Colonic mucosa (tissue), 4 donors: ENCODE data around the gene OPRM1. TPM values are rescaled to one million over a fixed set of nuclear protein-coding genes. Genes with fewer than 3 reads are reported as not detected.
"Not testable (repeated sequence)": the region's sequence is repeated elsewhere in the genome, so short reads cannot be mapped to it uniquely, and the experiment has no call there.

Experiments used
- DNase-seq: peaks from one replicate; pipeline ENCODE4 v3.0.0-alpha.2; 2020
- H3K27ac ChIP-seq: fragments of 200-600 bp; one replicate; pipeline ENCODE4 v1.8.0; 2021
- H3K27me3 ChIP-seq: fragments of 200-600 bp; one replicate; pipeline ENCODE4 v1.8.0; 2021
- H3K36me3 ChIP-seq: fragments of 200-600 bp; one replicate; pipeline ENCODE4 v1.8.0; 2021
- H3K4me1 ChIP-seq: fragments of 200-600 bp; one replicate; pipeline ENCODE4 v1.8.0; 2021; ENCODE audit warnings: mild to moderate bottlenecking
- H3K4me3 ChIP-seq: fragments of 200-600 bp; one replicate; pipeline ENCODE4 v1.8.0; 2021
- H3K9ac ChIP-seq, 2 donors: one replicate each; pipeline ENCODE4 v1.7.0; 2013; ENCODE audit warnings: control low read depth in 2 of 2, low read depth in 2 of 2, low read length in 2 of 2
- H3K9me3 ChIP-seq: fragments of 200-600 bp; one replicate; pipeline ENCODE4 v1.8.0; 2021
- CTCF ChIP-seq: fragments of 200-600 bp; IDR thresholded peaks from one replicate; pipeline ENCODE4 v1.8.0; 2022; ENCODE audit warnings: antibody characterized with exemption, mild to moderate bottlenecking
- intact Hi-C: fragments of 100-400 bp; cut with DNase I; formaldehyde crosslinking; loops from one replicate; pipeline ENCODE4 v1.14.1; 2022
- total RNA-seq, 2 donors: library from RNA; stranded (reverse); fragmentation: NEBNext Ultra II Directional in 1 of 2; extraction: Animal tissue kit (Norgen Biotek cat#: 25700) in 1 of 2; gene quantifications; one replicate each; pipeline ENCODE4 v1.2.1, GENCODE V29; 2021
- donor health status: healthy.
- donor health status: DM: no; HTN: no; CAD: no.
- donor health status: DM: no; HTN: no; CAD: no.

Gene OPRM1
- total RNA-seq, 2 donors from 2014 or later, result not detected

GRCh38 chr6:154071711-154072110, 32.7 kb downstream of the OPRM1 start:
- Histone ChIP-seq H3K27ac (no peak overlapping the region), H3K4me3 (no peak overlapping the region), H3K27me3 (no peaks in the 10 kb centered on the region), H3K4me1 (no peaks in the 10 kb centered on the region), H3K9ac (no peak overlapping the region), H3K9me3 (no peaks in the 10 kb centered on the region), H3K36me3 (no peaks in the 10 kb centered on the region)
- intact Hi-C loops, result no loop called here
- no peak for TF ChIP-seq CTCF
- DNase-seq, result no peak

DNA sequence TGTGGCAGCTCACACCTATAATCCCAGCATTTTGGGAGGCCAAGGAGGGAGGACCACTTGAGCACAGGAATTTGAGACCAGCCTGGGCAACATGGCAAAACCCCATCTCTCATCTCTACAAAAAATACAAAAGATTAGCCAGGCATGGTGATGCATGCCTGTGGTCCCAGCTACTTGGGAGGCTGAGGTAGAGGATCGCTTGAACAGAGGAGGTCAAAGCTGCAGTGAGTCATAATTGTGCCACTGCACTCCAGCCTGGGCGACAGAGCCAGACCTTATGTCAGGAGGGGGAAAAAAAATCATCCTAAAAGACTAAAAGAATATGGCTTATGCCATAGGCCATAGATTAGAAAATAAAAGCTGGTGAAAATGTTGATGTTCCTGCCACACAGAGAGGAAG, 39.6 kb downstream of the OPRM1 start:
- H3K9ac ChIP-seq, H3K9me3 ChIP-seq, H3K4me3 ChIP-seq, H3K36me3 ChIP-seq, H3K27ac ChIP-seq, DNase-seq, H3K4me1 ChIP-seq, intact Hi-C loops, H3K27me3 ChIP-seq: not testable (repeated sequence)

GRCh38 chr6:154080461-154081189, 41.6 kb downstream of the OPRM1 start:
- H3K4me1 ChIP-seq, result no peaks in the 10 kb centered on the region
- DNase-seq, result no peak
- H3K9me3 ChIP-seq, result no peaks in the 10 kb centered on the region
- H3K9ac ChIP-seq, result no peak overlapping the region
- no peaks in the 10 kb centered on the region for H3K36me3 ChIP-seq
- intact Hi-C loops, result no loop called here
- H3K27me3 ChIP-seq, result no peaks in the 10 kb centered on the region
- no peak overlapping the region for H3K4me3 ChIP-seq
- H3K27ac ChIP-seq, result no peak overlapping the region
- TF ChIP-seq CTCF, result no peak

DNA sequence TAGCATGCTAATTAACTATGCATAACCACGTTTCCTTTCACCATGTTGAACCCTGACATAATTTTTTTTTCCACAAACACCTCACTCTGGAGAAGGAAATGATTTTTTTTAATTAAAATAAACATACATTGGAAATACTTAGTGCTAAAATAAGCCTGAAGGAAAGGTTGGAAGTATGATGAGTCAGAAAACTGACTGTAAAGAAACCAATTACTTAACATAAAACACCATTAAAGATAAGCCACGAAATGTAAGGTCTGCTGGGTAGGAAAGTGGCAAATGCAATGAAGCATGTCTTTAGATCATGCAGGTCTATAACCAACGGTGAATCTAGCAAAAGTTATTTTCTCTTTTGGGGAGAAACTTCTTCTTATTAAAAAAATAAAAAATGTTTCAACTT, 47.5 kb downstream of the OPRM1 start:
- no peak overlapping the region for H3K27ac ChIP-seq
- intact Hi-C loops, result no loop called here
- no peaks in the 10 kb centered on the region for H3K36me3 ChIP-seq
- no peaks in the 10 kb centered on the region for H3K9me3 ChIP-seq
- no peak overlapping the region for H3K4me3 ChIP-seq
- H3K9ac ChIP-seq, result no peak overlapping the region
- no peak for DNase-seq
- no peaks in the 10 kb centered on the region for H3K4me1 ChIP-seq
- no peak for TF ChIP-seq CTCF
- no peaks in the 10 kb centered on the region for H3K27me3 ChIP-seq

- intact Hi-C loops, result no loop called here
- H3K27ac ChIP-seq, result no peak overlapping the region
- no peak overlapping the region for H3K4me3 ChIP-seq
- no peaks in the 10 kb centered on the region for H3K27me3 ChIP-seq
- H3K4me1 ChIP-seq, result no peaks in the 10 kb centered on the region
- no peaks in the 10 kb centered on the region for H3K36me3 ChIP-seq
- H3K9ac ChIP-seq, result no peak overlapping the region
- no peak for TF ChIP-seq CTCF
- no peak for DNase-seq
- H3K9me3 ChIP-seq, result no peaks in the 10 kb centered on the region
Observed at GRCh38 chr6:154092326-154092962, 53.4 kb downstream of the OPRM1 start.
